Measurements from ENCODE around the gene AFF1. TPM values are rescaled to one million over a fixed set of nuclear protein-coding genes. Genes with fewer than 3 reads are reported as not detected.
A peak's percentile ranks its signal among the peaks of the same experiment; 100 is the strongest.

The AFF1 gene
- total RNA-seq, 3 donors from 2014 or later (not counting 1 experiment from before 2014, with no cell fraction given): 87.9 to 93.4 (median 91.7) TPM

DNA sequence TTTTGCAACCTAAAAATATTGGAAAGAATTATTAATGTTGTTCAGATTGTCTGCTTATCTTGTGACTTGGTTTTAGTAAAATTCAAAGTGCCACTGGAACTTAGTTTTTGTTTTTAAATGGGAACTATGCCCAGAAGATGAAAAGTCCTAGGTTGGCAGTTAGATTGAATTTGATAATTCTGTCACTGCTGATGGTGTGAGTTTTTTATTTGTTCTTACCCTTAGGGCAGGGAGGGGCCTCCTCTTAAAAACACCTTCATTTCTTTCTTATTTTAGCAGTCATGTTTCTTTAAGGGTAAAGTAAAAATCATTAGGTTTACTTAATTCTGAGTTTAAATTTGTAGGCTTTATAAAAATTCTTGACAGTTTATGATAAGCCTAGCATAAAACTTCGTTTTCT is 80.6 kb downstream of the AFF1 start:
- H3K27ac ChIP-seq (ENCODE audit: low read length): no peak overlapping the region
- 53% methylated on average over 1 of the region's 1 CpG for WGBS (ENCODE audit: insufficient coverage)
- H3K36me3 Mint-ChIP-seq: no peaks in the 10 kb centered on the region
- H3K36me3 ChIP-seq (ENCODE audit: control insufficient read depth, insufficient read depth, low read length): no peaks in the 10 kb centered on the region
- peaks cover 8% of the 10 kb centered on the region for H3K4me1 ChIP-seq (ENCODE audit: control insufficient read depth, insufficient read depth, low read length)
- no peaks in the 10 kb centered on the region for H3K9me3 Mint-ChIP-seq
- no peaks in the 10 kb centered on the region for H3K9me3 ChIP-seq (ENCODE audit: control insufficient read depth, insufficient read depth, low read length)
- TF ChIP-seq CTCF (IDR thresholded peaks at IDR 0.05): no peak
- no peaks in the 10 kb centered on the region for H3K27me3 ChIP-seq (ENCODE audit: control insufficient read depth, insufficient read depth, low read length)
- no peak overlapping the region for H3K4me3 ChIP-seq (ENCODE audit: low read length)
- ATAC-seq: no peak
- intact Hi-C loops (cut with micrococcal nuclease): no loop called here
- peak overlapping the region; percentile 14 to 28 for H3K27ac Mint-ChIP-seq
- no peaks in the 10 kb centered on the region for H3K27me3 Mint-ChIP-seq (ENCODE audit: low read depth in 2 of 2)
- no peak for DNase-seq
- no peak overlapping the region for H3K4me3 Mint-ChIP-seq
- H3K4me1 Mint-ChIP-seq: peaks cover 64% of the 10 kb centered on the region in 2 donors

DNA sequence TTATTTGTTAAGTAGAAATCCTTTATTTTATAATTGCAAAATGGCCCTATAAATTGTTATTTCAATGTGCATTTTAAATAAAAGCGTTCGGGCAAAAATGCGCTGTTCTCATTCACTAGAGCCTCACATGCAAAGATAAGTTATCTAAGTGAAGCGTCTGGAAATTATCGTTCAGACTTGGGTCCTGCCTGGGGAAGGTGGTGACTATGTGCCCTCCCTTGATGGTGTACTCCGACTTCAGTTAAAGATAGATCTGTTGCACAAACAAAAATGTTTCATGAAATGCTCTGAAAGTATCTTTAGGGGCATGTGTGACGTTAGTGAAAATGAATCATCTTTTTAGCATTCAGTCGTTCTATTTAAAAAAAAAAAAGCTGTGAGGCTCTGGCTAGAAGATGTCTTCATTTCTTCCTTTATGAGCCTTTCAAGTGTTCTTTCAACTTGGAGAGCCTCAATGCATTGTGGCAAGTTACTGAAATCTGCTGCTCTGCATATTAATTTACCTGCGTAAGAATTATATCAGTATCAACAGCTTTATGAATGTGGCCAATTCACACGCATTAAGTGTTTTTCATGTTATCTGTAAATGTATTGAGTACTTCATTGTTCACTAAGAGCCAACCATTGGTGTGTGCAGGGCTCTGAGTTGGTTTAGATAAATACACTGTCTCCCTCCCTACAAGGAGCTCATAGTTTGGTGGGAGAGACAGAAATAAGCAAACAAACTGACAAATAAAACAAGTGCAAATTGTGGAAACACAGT is 83.0 kb downstream of the AFF1 start:
- Histone ChIP-seq H3K4me1 (ENCODE audit: control insufficient read depth, insufficient read depth, low read length) (peaks cover 8% of the 10 kb centered on the region), H3K27me3 (ENCODE audit: control insufficient read depth, insufficient read depth, low read length) (no peaks in the 10 kb centered on the region), H3K27ac (ENCODE audit: low read length) (no peak overlapping the region), H3K9me3 (ENCODE audit: control insufficient read depth, insufficient read depth, low read length) (no peaks in the 10 kb centered on the region), H3K36me3 (ENCODE audit: control insufficient read depth, insufficient read depth, low read length) (no peaks in the 10 kb centered on the region), H3K4me3 (ENCODE audit: low read length) (no peak overlapping the region)
- H3K4me3 Mint-ChIP-seq: no peak overlapping the region
- no peaks in the 10 kb centered on the region for H3K9me3 Mint-ChIP-seq
- H3K4me1 Mint-ChIP-seq: peaks cover 65 to 69% of the 10 kb centered on the region in 2 donors
- intact Hi-C loops (cut with micrococcal nuclease): no loop called here
- 79% methylated on average over 8 of the region's 10 CpGs for WGBS (ENCODE audit: insufficient coverage)
- TF ChIP-seq CTCF (IDR thresholded peaks at IDR 0.05): no peak
- H3K36me3 Mint-ChIP-seq: no peaks in the 10 kb centered on the region
- H3K27me3 Mint-ChIP-seq (ENCODE audit: low read depth in 2 of 2): no peaks in the 10 kb centered on the region
- no peak for ATAC-seq
- DNase-seq: no peak
- H3K27ac Mint-ChIP-seq: peak overlapping the region; percentile 9 to 79

DNA sequence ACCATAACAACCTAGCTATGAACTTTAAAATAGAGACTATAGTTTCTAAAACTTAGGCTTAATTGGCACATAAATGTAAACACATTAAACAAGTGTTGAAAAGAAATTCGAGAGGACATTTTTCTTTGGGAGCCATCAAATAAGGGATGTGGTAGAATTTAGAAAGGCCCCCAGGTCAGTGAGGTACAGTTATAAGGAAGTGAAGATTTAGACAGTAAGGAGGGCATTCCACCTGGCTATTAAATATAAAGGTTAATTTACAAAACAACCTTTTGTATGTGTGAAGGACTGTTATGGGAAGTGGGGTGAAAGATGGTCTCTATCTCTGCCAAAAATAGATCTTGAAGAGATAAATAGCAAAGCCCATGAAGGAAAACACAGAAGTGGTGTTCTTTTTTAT is 83.9 kb downstream of the AFF1 start:
- no peaks in the 10 kb centered on the region for H3K36me3 ChIP-seq (ENCODE audit: control insufficient read depth, insufficient read depth, low read length)
- no CpG with 5 or more reads among the region's 1 CpG for WGBS (ENCODE audit: insufficient coverage)
- no peaks in the 10 kb centered on the region for H3K27me3 ChIP-seq (ENCODE audit: control insufficient read depth, insufficient read depth, low read length)
- no peak for ATAC-seq
- no peak for TF ChIP-seq CTCF (IDR thresholded peaks at IDR 0.05)
- no peaks in the 10 kb centered on the region for H3K9me3 ChIP-seq (ENCODE audit: control insufficient read depth, insufficient read depth, low read length)
- Mint-ChIP-seq H3K36me3 (no peaks in the 10 kb centered on the region), H3K4me3 (no peak overlapping the region), H3K27ac (peak overlapping the region; percentile 9 to 79), H3K27me3 (ENCODE audit: low read depth in 2 of 2) (no peaks in the 10 kb centered on the region), H3K9me3 (no peaks in the 10 kb centered on the region), H3K4me1 (peaks cover 62 to 67% of the 10 kb centered on the region in 2 donors)
- H3K4me1 ChIP-seq (ENCODE audit: control insufficient read depth, insufficient read depth, low read length): peaks cover 8% of the 10 kb centered on the region
- no peak overlapping the region for H3K4me3 ChIP-seq (ENCODE audit: low read length)
- intact Hi-C loops (cut with micrococcal nuclease): no loop called here
- H3K27ac ChIP-seq (ENCODE audit: low read length): no peak overlapping the region
- no peak for DNase-seq

Measured in natural killer cell (primary cell).